Gastroesophageal sphincter (tissue), 4 donors: ENCODE results near the gene CDH13. TPM values are rescaled to one million over a fixed set of nuclear protein-coding genes. Genes with fewer than 3 reads are reported as not detected.

ENCODE experiments used
- ATAC-seq: fragments of 150-250 bp; one replicate; pipeline ENCODE4 v1.9.1; 2016; ENCODE audit warnings: mild to moderate bottlenecking, moderate library complexity
- H3K27ac ChIP-seq, 4 donors: fragments of 200-600 bp; sonication (generic) in 3 of 4; 1 replicate in 3 of 4; 2 replicates in 1 of 4; pipeline ENCODE4 v1.5.1; 2016 to 2019
- H3K27me3 ChIP-seq: fragments of 200-600 bp; sonication (generic); one replicate; pipeline ENCODE4 v1.5.1; 2019
- H3K36me3 ChIP-seq, 2 donors: fragments of 200-600 bp; sonication (generic); one replicate each; pipeline ENCODE4 v1.5.1; 2019; ENCODE audit warnings: control low read depth in 1 of 2
- H3K4me1 ChIP-seq, 3 donors: fragments of 200-600 bp; sonication (generic); 1 replicate in 2 of 3; 2 replicates in 1 of 3; pipeline ENCODE4 v1.5.1; 2016 to 2019; ENCODE audit warnings: control low read depth in 2 of 3
- H3K4me3 ChIP-seq, 2 donors: fragments of 200-600 bp; sonication (generic); one replicate each; pipeline ENCODE4 v1.5.1; 2019; ENCODE audit warnings: mild to moderate bottlenecking in 1 of 2, moderate library complexity in 1 of 2
- H3K9me3 ChIP-seq, 3 donors: fragments of 200-600 bp; sonication (generic); one replicate each; pipeline ENCODE4 v1.5.1; 2017 to 2019; ENCODE audit warnings: control low read depth in 2 of 3
- CTCF ChIP-seq, 4 experiments: fragments of 200-600 bp in 2 of 4; fragments of 450-650 bp in 2 of 4; sonication (generic) in 1 of 4; IDR thresholded peaks; one replicate each; pipeline ENCODE4 v1.5.1; 2017 to 2019; ENCODE audit warnings: antibody characterized with exemption in 4 of 4, mild to moderate bottlenecking in 2 of 4, moderate library complexity in 2 of 4
- EP300 ChIP-seq: sonication (generic); formaldehyde crosslinking; IDR thresholded peaks from one replicate; pipeline ENCODE4 v1.6.1; 2017; ENCODE audit warnings: antibody characterized with exemption, mild to moderate bottlenecking
- POLR2A ChIP-seq, 2 donors: fragments of 450-650 bp; IDR thresholded peaks; one replicate each; pipeline ENCODE4 v1.6.1; 2017; ENCODE audit warnings: antibody characterized with exemption in 2 of 2, mild to moderate bottlenecking in 2 of 2, moderate library complexity in 1 of 2
- POLR2AphosphoS5 ChIP-seq: sonication (generic); formaldehyde crosslinking; IDR thresholded peaks from one replicate; pipeline ENCODE4 v1.6.1; 2017; ENCODE audit warnings: antibody characterized with exemption
- WGBS, 2 donors: methylation state at CpG; one replicate each; pipeline ENCODE4 v1.1.5; 2018; ENCODE audit warnings: low coverage in 1 of 2; 5-methylcytosine and 5-hydroxymethylcytosine counted together
- total RNA-seq, 4 donors: library from RNA; depleted of rRNA; stranded (reverse); fragments of >200 nt; gene quantifications; one replicate each; pipeline ENCODE4 v1.1.0, GENCODE V29; 2016

The CDH13 gene
- total RNA-seq, 4 donors from 2014 or later = 4.2 to 22.3 (median 11.4) TPM

DNA sequence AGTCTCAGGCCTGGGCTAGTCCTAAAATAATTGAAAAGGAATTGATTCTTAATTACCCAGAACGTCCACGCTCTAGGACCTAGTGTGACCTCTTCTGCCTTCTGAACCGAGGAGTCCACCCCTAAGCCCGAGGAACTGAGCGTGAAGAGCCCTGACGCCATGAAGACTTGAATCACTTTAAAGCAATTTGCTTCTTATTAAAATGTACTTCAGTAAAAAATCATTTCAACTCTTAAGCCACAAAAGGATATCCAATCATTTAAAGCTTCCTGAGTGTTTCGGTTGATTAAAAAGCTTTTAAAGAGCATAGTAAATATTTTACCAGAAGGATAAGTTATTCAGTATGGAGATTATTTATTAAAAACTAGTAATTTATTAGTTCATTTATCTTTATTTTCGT, 1192.6 kb downstream of the CDH13 start:
- WGBS, 2 donors = 58 to 78% methylated on average over 8 of the region's 8 CpGs
- H3K27me3 ChIP-seq = no peaks in the 10 kb centered on the region
- H3K9me3 ChIP-seq = no peaks in the 10 kb centered on the region
- peaks cover 0 to 13% (median 0%) of the 10 kb centered on the region in 3 donors for H3K4me1 ChIP-seq
- no peaks in the 10 kb centered on the region for H3K36me3 ChIP-seq
- no peak overlapping the region for H3K4me3 ChIP-seq
- ATAC-seq = no peak
- TF ChIP-seq POLR2AphosphoS5 (no peak), CTCF (IDR thresholded peaks at IDR 0.05) (no peak), POLR2A (IDR thresholded peaks at IDR 0.05) (no peak), EP300 (no peak)
- no peak overlapping the region for H3K27ac ChIP-seq

DNA sequence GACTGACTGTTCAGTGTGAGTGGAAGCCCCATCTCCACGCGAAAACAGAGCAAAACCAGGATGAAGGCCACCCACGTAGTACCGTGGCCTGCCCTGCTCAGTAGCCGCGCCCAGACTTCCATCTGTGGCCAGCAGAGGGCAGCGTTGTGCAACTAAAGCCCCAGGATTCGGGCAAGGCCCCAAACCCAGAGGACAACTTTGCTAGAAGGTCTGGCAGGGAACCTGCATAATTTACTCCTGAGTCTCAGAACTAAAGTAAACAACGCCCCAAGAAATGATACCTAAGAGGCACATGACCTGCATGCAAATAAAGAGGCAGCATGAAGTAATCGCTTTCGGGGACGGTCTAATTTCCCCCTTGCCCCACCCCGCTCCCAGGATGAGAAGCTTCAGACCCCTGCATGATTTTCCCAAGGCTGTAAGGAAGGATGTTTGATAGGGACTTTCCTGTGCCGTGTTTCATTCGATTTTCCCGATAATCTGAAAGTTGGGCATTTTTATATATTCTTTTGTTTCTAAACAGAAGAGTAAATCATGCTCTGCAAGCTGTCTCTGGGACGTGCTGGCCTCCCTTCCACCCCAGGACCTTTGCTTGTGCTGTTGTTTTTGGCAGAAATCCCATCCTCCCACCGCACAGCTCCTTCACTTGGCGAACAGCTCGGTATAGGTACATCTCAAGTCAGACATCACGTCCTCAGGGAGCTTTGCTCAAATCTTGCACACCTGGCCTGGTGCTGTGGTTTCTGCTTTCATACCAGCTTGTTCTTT, 1199.6 kb downstream of the CDH13 start:
- Histone ChIP-seq H3K27ac (no peak overlapping the region), H3K27me3 (no peaks in the 10 kb centered on the region), H3K9me3 (no peaks in the 10 kb centered on the region), H3K36me3 (no peaks in the 10 kb centered on the region), H3K4me3 (no peak overlapping the region), H3K4me1 (peaks cover 0 to 12% (median 2%) of the 10 kb centered on the region in 3 donors)
- 36 to 41% methylated on average over 11 to 20 of the region's 21 CpGs for WGBS, 2 donors
- ATAC-seq = peak; percentile 93
- peak; percentile 92 for TF ChIP-seq POLR2AphosphoS5
- peak; percentile 89 to 94 (median 92) for TF ChIP-seq CTCF (IDR thresholded peaks at IDR 0.05)
- no peak for TF ChIP-seq POLR2A (IDR thresholded peaks at IDR 0.05)
- TF ChIP-seq EP300 = no peak

GRCh38 chr16:83830091-83830768, 1203.5 kb downstream of the CDH13 start:
- no peak overlapping the region for H3K4me3 ChIP-seq
- no peak overlapping the region for H3K27ac ChIP-seq
- ATAC-seq = no peak
- no peaks in the 10 kb centered on the region for H3K27me3 ChIP-seq
- H3K9me3 ChIP-seq = no peaks in the 10 kb centered on the region
- TF ChIP-seq CTCF (IDR thresholded peaks at IDR 0.05) = no peak
- no peak for TF ChIP-seq EP300
- no peak for TF ChIP-seq POLR2AphosphoS5
- no peak for TF ChIP-seq POLR2A (IDR thresholded peaks at IDR 0.05)
- WGBS, 2 donors = 75 to 100% methylated on average over 2 to 9 of the region's 33 CpGs
- peaks cover 0 to 12% (median 2%) of the 10 kb centered on the region in 3 donors for H3K4me1 ChIP-seq
- no peaks in the 10 kb centered on the region for H3K36me3 ChIP-seq

DNA sequence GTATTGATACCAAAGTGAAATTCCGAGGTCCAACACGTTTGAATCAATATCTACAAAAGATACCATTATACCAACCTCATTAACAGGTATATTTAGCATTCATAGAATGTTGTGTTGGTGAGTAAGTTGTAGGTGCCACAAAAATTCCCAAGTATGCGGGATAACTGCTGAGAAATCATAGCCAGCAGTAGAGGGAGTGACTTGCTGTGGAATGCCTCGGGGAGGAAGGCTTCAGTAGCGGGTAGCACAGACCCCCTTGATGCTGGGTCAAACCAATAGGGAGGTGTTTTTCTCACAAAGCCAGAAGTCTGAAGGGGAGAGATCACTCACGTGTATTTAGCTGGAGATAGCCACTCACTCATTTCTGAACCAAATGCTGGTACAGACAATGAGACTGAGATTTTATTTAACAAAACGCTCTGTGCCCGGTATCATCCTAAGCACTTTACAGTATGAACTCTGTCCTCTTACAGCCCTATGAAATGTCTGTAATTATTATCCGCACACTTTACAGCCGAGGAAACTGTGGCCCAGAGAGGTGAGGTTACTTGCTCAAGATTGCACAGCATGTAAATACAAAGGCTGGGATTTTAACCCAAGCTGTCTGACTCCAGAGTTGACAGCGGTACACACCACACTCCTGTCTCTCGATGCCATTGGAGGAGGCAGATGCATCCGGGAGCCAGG, 1204.1 kb downstream of the CDH13 start:
- Histone ChIP-seq H3K27me3 (no peaks in the 10 kb centered on the region), H3K4me1 (peaks cover 0 to 9% (median 2%) of the 10 kb centered on the region in 3 donors), H3K4me3 (no peak overlapping the region), H3K36me3 (no peaks in the 10 kb centered on the region), H3K9me3 (no peaks in the 10 kb centered on the region), H3K27ac (no peak overlapping the region)
- WGBS, 2 donors = 63 to 73% methylated on average over 10 to 11 of the region's 13 CpGs
- no peak for ATAC-seq
- TF ChIP-seq EP300 (no peak), CTCF (IDR thresholded peaks at IDR 0.05) (no peak)
